SJCRH30 (cell line): ENCODE data around the gene PRPF39. TPM values are rescaled to one million over a fixed set of nuclear protein-coding genes. Genes with fewer than 3 reads are reported as not detected.

Source experiments
- DNase-seq, 2 experiments: peaks; one replicate each; pipeline ENCODE4 v3.0.0-alpha.2; 2015 to 2020
- H3K27ac ChIP-seq: fragments of 250-450 bp; sonication (Bioruptor Pico); 2 replicates; pipeline ENCODE4 v1.5.1; 2020; ENCODE audit warnings: mild to moderate bottlenecking, moderate library complexity
- H3K27me3 ChIP-seq: fragments of 250-450 bp; sonication (Bioruptor Pico); 2 replicates; pipeline ENCODE4 v1.5.1; 2020; ENCODE audit warnings: mild to moderate bottlenecking, moderate library complexity
- H3K36me3 ChIP-seq: fragments of 250-450 bp; sonication (Bioruptor Pico); 2 replicates; pipeline ENCODE4 v1.5.1; 2020; ENCODE audit warnings: mild to moderate bottlenecking, moderate library complexity
- H3K4me1 ChIP-seq: fragments of 250-450 bp; sonication (Bioruptor Pico); 2 replicates; pipeline ENCODE4 v1.5.1; 2020; ENCODE audit warnings: mild to moderate bottlenecking, moderate library complexity
- H3K4me3 ChIP-seq: fragments of 250-450 bp; sonication (Bioruptor Pico); 2 replicates; pipeline ENCODE4 v1.5.1; 2020; ENCODE audit warnings: mild to moderate bottlenecking, moderate library complexity
- H3K9me3 ChIP-seq: fragments of 250-450 bp; sonication (Bioruptor Pico); replicated peaks from 2 replicates; pipeline ENCODE4 v1.5.1; 2020; ENCODE audit warnings: mild to moderate bottlenecking, moderate library complexity
- total RNA-seq: library from RNA; depleted of rRNA; stranded (reverse); fragments of >200 nt; shearing (Covaris generic); gene quantifications from 2 replicates; pipeline ENCODE4 v1.2.3, GENCODE V29; 2014; rRNA removed

The PRPF39 gene
- total RNA-seq = 47.1 and 57.0 TPM in 2 replicates

- H3K9me3 ChIP-seq = no peaks in the 10 kb centered on the region
Measured at GRCh38 chr14:45083976-45084722, at the start of gene PRPF39. PRPF39 (plus strand) TSS chr14:45084116; CDS start chr14:45095240, 11,124 bp downstream.

GRCh38 chr14:45034730-45035129 lies 49.2 kb upstream of the PRPF39 start:
- no peaks in the 10 kb centered on the region for H3K4me1 ChIP-seq
- no peak for DNase-seq
- H3K27ac ChIP-seq = no peak overlapping the region
- H3K27me3 ChIP-seq = no peaks in the 10 kb centered on the region
- no peaks in the 10 kb centered on the region for H3K9me3 ChIP-seq
- peaks cover 39% of the 10 kb centered on the region for H3K36me3 ChIP-seq
- H3K4me3 ChIP-seq = no peak overlapping the region

More at GRCh38 chr14:45083976-45084722, at the start of gene PRPF39:
- Histone ChIP-seq H3K27me3 (no peaks in the 10 kb centered on the region), H3K4me3 (peak within 1 kb of the TSS; percentile 82), H3K36me3 (0 out of 2 replicates have a peak, but pooled peaks cover 3% of the 10 kb centered on the region), H3K4me1 (peaks cover 4% of the 10 kb centered on the region; the same call in 1 of the 2 replicates), H3K27ac (peak within 1 kb of the TSS; percentile 85)
- DNase-seq = peak; percentile 94 to 97

DNA sequence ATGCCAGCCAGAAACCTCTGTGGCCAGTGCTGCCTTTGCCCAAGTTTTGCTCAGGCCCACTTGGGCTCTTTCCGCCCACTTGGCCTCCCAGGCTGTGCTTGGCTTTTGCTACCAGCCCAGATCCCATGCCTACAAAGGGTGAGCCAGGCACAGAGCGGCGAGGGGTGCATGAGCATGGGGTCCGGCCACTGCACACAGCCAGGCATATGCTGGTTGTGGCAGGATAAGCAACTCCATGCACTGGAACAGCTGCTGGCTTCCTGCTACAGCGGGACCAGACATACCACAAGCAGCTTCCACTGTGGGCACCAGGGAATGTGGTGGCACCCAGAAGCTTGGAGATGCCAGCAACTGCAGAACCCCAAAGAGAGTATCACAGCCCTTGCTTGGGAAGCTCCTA lies 45.7 kb upstream of the PRPF39 start:
- no peak overlapping the region for H3K27ac ChIP-seq
- no peak for DNase-seq

DNA sequence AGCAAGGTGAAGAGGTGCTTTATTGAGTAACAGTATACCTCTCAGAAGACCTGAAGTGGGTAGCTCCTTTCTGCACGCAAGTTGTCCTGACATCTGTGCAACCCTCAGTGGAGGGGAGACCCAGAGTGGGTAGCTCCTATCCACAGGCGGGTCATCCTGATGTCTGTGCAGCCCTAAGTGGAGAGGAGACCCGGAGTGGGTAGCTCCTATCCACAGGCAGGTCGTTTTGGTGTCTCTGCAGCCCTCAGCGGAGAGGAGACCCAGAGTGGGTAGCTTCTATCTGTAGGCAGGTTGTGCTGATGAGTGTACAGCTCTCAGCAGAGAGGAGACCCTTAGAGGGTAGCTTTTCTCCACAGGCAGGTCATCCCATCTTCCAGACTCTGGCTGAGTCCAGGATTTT lies 45.1 kb upstream of the PRPF39 start:
- Histone ChIP-seq H3K36me3 (peaks cover 31% of the 10 kb centered on the region), H3K27me3 (no peaks in the 10 kb centered on the region), H3K27ac (no peak overlapping the region), H3K4me1 (no peaks in the 10 kb centered on the region), H3K9me3 (no peaks in the 10 kb centered on the region), H3K4me3 (no peak overlapping the region)
- no peak for DNase-seq

More for the DNA sequence above, 45.7 kb upstream of the PRPF39 start:
- Histone ChIP-seq H3K4me3 (no peak overlapping the region), H3K36me3 (peaks cover 35% of the 10 kb centered on the region), H3K9me3 (no peaks in the 10 kb centered on the region), H3K4me1 (no peaks in the 10 kb centered on the region), H3K27me3 (no peaks in the 10 kb centered on the region)

DNA sequence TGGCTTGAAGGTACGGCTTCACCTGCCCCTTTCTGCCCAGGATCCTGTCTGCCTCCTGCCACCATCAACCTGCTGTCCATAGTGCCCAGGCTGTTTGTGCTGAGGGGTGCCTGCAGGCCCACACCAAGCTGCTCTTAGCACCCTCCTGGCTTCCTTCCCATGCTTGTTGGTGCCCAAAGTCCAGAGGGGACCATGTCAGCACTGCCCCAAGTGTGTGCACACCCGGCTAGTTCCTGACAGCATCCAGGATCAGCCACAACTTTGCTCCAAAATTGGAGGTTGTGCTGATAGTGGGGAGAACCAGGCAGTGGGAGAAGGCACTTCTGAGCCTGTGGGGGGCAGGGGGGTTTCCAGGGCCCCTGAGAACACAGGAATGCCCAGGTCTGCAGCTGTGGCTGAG lies 44.5 kb upstream of the PRPF39 start:
- Histone ChIP-seq H3K27me3 (no peaks in the 10 kb centered on the region), H3K27ac (no peak overlapping the region)

DNA sequence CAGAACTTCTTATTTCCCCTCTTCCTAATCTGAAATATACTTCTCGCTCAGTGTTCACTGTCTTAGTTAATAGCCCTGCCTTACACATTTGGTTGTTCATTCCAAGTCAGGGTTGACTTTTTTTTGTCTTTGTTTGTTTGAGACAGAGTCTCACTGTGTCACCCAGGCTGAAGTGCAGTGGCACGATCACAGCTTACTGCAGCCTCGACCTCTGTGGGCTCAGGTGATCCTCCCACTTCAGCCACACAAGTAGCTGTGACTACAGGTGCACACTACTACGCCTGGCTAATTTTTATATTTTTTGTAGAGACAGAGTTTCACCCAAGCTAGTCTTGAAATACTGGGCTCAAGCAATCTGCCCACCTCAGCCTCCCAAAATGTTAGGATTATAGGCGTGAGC lies 42.3 kb upstream of the PRPF39 start:
- no peaks in the 10 kb centered on the region for H3K4me1 ChIP-seq
- no peak overlapping the region for H3K4me3 ChIP-seq
- H3K27me3 ChIP-seq = no peaks in the 10 kb centered on the region
- H3K9me3 ChIP-seq = no peaks in the 10 kb centered on the region
- no peak overlapping the region for H3K27ac ChIP-seq
- H3K36me3 ChIP-seq = peaks cover 36% of the 10 kb centered on the region
- no peak for DNase-seq

More for the DNA sequence above, 44.5 kb upstream of the PRPF39 start:
- Histone ChIP-seq H3K36me3 (peaks cover 31% of the 10 kb centered on the region), H3K4me3 (no peak overlapping the region), H3K9me3 (no peaks in the 10 kb centered on the region), H3K4me1 (no peaks in the 10 kb centered on the region)
- DNase-seq = no peak

GRCh38 chr14:45044638-45045037 lies 39.3 kb upstream of the PRPF39 start:
- no peak for DNase-seq
- Histone ChIP-seq H3K36me3 (peaks cover 28% of the 10 kb centered on the region), H3K9me3 (no peaks in the 10 kb centered on the region), H3K4me1 (no peaks in the 10 kb centered on the region), H3K27ac (no peak overlapping the region), H3K27me3 (no peaks in the 10 kb centered on the region), H3K4me3 (no peak overlapping the region)

GRCh38 chr14:45048385-45048784 lies 35.5 kb upstream of the PRPF39 start:
- no peak for DNase-seq
- Histone ChIP-seq H3K27me3 (no peaks in the 10 kb centered on the region), H3K36me3 (peaks cover 26% of the 10 kb centered on the region), H3K9me3 (no peaks in the 10 kb centered on the region), H3K4me1 (no peaks in the 10 kb centered on the region), H3K4me3 (no peak overlapping the region), H3K27ac (no peak overlapping the region)

GRCh38 chr14:45051180-45051579 lies 32.7 kb upstream of the PRPF39 start:
- Histone ChIP-seq H3K27ac (no peak overlapping the region), H3K4me1 (no peaks in the 10 kb centered on the region), H3K4me3 (no peak overlapping the region), H3K36me3 (peaks cover 26% of the 10 kb centered on the region), H3K27me3 (no peaks in the 10 kb centered on the region), H3K9me3 (no peaks in the 10 kb centered on the region)
- DNase-seq = no peak

DNA sequence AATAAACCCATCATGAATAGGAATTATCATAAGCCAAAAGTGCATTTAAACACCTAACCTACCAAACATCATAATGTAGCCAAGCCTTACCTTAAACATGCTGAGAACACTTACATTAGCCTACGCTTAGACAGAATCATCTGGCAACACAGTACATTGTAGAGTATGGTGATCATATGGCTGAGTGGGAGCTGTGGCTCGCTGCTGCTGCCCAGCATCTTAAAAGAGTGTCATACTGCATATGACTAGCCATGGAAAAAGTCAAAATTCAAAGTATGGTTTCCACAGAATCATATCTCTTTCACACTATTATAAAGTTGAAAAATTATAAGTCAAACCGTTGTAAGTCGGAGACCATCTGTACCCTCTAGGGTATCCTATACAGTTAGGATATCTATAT lies 32.0 kb upstream of the PRPF39 start:
- DNase-seq = no peak
- no peaks in the 10 kb centered on the region for H3K4me1 ChIP-seq
- no peaks in the 10 kb centered on the region for H3K9me3 ChIP-seq
- H3K4me3 ChIP-seq = no peak overlapping the region
- H3K27ac ChIP-seq = no peak overlapping the region
- H3K36me3 ChIP-seq = peaks cover 20% of the 10 kb centered on the region
- H3K27me3 ChIP-seq = no peaks in the 10 kb centered on the region

DNA sequence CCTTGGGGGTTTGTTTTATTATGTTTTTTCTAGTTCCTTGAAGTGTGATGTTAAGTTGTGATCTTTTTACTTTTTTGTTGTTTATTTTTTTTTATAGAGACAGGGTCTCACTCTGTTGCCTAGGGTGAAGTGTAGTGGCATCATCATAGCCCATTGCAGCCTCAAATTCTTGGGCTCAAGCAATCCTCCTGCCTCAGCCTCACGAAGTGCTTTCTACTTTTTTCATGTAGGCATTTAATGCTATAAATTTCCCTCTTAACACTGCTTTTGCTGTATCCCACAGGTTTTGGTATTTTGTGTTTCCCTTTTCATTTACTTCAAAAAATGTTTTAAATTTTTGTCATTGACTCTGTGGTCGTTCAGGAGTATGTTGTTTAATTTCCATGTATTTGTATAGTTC lies 26.6 kb upstream of the PRPF39 start:
- no peaks in the 10 kb centered on the region for H3K4me1 ChIP-seq
- H3K27me3 ChIP-seq = no peaks in the 10 kb centered on the region
- no peaks in the 10 kb centered on the region for H3K9me3 ChIP-seq
- no peak overlapping the region for H3K4me3 ChIP-seq
- no peak for DNase-seq
- no peak overlapping the region for H3K27ac ChIP-seq
- peaks cover 16% of the 10 kb centered on the region for H3K36me3 ChIP-seq

DNA sequence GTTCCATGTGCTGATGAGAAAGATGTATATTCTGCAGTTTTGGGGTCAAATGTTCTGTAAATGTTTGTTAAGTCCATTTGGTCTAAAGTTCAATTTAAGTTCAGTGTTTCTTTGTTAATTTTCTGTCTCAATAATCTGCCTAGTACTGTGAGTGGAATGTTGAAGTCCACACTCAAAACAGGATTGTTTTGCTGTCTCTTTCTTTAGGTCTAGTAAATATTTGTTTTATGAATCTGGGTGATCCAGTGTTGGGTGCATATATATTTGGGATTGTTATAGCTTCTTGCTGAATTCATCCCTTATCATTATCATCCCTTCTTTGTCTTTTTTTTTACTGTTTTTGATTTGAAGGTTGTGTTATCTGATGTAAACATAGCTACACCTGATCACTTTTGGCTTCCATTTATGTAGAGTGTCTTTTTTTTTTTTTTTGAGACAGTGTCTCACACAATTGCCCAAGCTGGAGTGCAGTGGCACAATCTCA lies 26.0 kb upstream of the PRPF39 start:
- no peaks in the 10 kb centered on the region for H3K4me1 ChIP-seq
- peaks cover 12% of the 10 kb centered on the region for H3K36me3 ChIP-seq
- no peaks in the 10 kb centered on the region for H3K27me3 ChIP-seq
- no peaks in the 10 kb centered on the region for H3K9me3 ChIP-seq
- no peak for DNase-seq
- H3K4me3 ChIP-seq = no peak overlapping the region
- no peak overlapping the region for H3K27ac ChIP-seq

GRCh38 chr14:45060551-45060950 lies 23.4 kb upstream of the PRPF39 start:
- peaks cover 3% of the 10 kb centered on the region; the same call in 1 of the 2 replicates for H3K4me1 ChIP-seq
- no peak overlapping the region for H3K27ac ChIP-seq
- H3K27me3 ChIP-seq = no peaks in the 10 kb centered on the region
- no peak overlapping the region for H3K4me3 ChIP-seq
- no peaks in the 10 kb centered on the region for H3K9me3 ChIP-seq
- DNase-seq = no peak
- H3K36me3 ChIP-seq = peaks cover 6% of the 10 kb centered on the region; the same call in 1 of the 2 replicates

- Histone ChIP-seq H3K36me3 (peaks cover 16% of the 10 kb centered on the region), H3K4me3 (no peak overlapping the region), H3K4me1 (peaks cover 6% of the 10 kb centered on the region; the same call in 1 of the 2 replicates), H3K27ac (no peak overlapping the region), H3K9me3 (no peaks in the 10 kb centered on the region), H3K27me3 (no peaks in the 10 kb centered on the region)
- no peak for DNase-seq
Measured at GRCh38 chr14:45065540-45065939, 18.4 kb upstream of the PRPF39 start.

DNA sequence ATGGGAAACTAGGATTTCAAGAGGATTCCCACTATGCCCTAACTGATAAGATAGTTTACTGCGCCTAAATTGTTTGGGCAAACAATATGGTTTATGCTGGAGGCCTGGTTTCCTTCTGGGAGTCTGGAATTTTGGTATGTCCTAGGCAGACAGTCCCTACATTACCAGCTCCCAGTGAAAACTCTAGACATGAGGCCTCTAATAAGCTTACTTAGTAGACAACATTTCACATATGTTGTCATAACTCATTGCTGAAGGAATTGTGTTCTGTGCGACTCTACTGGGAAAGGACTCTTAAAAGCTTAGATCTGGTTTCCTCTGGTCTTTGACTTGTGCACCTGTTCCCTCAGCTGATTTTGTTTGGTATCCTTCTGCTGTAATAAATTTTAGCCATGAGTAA lies 18.0 kb upstream of the PRPF39 start:
- H3K27ac ChIP-seq = no peak overlapping the region
- DNase-seq = peak in 1 of 2 experiments; percentile 43

More for the DNA sequence above, 18.0 kb upstream of the PRPF39 start:
- no peaks in the 10 kb centered on the region for H3K9me3 ChIP-seq
- H3K4me3 ChIP-seq = no peak overlapping the region
- peaks cover 6% of the 10 kb centered on the region; the same call in 1 of the 2 replicates for H3K4me1 ChIP-seq
- H3K36me3 ChIP-seq = peaks cover 16% of the 10 kb centered on the region
- no peaks in the 10 kb centered on the region for H3K27me3 ChIP-seq
